HG03520 (cell line): Measurements from ENCODE around the gene SLC35B2.

Source experiments
- ATAC-seq: cut with Tn5 transposase; IDR thresholded peaks from one replicate; pipeline ENCODE4 v1.9.1; 2021; ENCODE audit warnings: mild to moderate bottlenecking, moderate library complexity; ENCODE audit not compliant: unreplicated experiment

Gene SLC35B2, protein sequence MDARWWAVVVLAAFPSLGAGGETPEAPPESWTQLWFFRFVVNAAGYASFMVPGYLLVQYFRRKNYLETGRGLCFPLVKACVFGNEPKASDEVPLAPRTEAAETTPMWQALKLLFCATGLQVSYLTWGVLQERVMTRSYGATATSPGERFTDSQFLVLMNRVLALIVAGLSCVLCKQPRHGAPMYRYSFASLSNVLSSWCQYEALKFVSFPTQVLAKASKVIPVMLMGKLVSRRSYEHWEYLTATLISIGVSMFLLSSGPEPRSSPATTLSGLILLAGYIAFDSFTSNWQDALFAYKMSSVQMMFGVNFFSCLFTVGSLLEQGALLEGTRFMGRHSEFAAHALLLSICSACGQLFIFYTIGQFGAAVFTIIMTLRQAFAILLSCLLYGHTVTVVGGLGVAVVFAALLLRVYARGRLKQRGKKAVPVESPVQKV

GRCh38 chr6:44257025-44257752 is at the start of gene SLC35B2:
SLC35B2 (minus strand) TSS chr6:44257528; CDS start chr6:44257410, 118 bp downstream.
- ATAC-seq: peak; percentile 38

GRCh38 chr6:44306710-44307109 is 49.4 kb upstream of the SLC35B2 start:
- ATAC-seq: no peak

- ATAC-seq: no peak
These were observed 47.9 kb upstream of the SLC35B2 start for GRCh38 chr6:44305200-44305725.

DNA sequence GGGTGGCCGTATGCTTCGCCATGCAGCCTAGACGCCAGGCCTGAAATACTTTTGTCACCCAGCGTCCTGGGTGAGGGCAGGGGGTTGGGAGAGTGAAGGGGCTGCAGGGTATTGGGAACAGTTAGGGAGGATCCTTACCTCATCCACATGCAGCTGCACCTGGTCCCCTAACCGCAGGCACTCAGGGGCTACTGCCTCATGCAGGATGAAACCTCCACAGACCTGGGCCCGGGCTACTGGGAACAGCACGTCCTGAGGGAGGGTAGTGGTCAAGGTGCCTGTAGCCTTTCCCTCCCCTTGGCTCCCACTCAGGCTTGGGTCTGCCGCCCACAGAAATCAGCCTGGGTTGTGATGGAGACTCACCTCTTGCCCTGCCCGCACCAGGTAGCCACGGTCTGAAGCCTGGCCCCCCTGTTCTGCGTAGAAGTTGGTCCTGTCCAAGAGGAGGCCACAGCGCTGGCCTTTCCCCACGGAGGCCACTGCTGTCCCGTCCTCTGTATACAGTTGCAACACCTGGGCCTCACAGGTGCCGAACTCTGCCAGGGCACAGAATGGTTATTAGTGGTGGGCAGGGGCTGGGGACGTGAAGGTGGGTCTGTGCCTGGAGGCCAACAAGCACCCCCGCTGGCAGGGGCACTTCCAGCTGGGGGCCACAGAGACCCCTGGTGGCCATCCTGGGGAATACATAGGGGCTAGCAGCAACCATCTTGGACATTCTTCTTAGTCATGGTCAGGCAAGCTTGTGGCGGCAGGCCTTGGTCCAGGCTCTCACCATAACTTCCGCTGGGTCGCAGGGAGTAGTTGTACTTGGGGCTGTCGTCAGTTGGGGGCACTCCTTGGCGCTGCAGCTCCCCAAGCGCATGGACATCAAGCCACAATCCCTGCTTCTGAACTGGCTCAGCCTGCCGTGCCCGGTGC is 47.2 kb upstream of the SLC35B2 start:
- ATAC-seq: no peak

GRCh38 chr6:44303842-44304241 is 46.5 kb upstream of the SLC35B2 start:
- ATAC-seq: no peak

DNA sequence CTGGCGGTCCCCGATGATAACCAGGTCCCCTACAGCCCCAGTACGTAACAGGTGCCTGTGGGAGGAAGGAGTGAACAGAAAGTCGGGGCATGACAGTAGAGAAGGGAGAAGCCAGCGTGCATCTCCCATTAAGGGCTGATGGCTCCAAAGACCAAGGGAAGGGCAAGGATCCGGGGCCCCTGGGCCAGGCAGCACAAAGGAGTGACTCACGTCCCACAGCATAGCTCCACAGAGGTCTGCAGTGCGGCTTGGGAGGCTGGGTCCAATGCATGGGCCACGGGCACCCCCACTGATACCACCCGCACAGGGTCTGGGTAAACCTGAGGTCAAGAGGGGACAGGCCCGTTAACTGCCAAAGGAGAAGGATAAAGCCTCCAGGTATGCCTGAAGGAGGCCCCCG is 45.5 kb upstream of the SLC35B2 start:
- ATAC-seq: no peak

- no peak for ATAC-seq
These were observed 44.6 kb upstream of the SLC35B2 start for GRCh38 chr6:44301782-44302564.

DNA sequence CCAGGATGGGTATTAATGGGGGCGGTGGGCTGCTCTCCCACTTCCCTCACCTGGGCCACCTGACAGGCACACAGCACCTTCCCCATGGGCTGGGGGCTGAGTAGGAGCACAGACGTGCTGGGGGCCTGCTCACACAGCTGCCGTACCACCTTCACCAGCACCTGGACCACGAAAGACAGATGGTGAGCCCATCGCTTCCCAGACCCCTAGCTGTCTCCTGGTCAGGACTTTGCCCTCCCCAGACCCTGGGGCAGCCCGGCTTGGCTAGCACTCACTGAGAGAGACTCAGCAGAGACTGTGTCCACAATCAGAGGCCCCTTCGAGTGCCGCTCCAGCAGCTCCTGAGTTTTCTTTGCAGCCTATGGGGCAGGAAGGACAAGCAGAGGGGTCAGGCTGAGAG is 43.8 kb upstream of the SLC35B2 start:
- ATAC-seq: no peak

DNA sequence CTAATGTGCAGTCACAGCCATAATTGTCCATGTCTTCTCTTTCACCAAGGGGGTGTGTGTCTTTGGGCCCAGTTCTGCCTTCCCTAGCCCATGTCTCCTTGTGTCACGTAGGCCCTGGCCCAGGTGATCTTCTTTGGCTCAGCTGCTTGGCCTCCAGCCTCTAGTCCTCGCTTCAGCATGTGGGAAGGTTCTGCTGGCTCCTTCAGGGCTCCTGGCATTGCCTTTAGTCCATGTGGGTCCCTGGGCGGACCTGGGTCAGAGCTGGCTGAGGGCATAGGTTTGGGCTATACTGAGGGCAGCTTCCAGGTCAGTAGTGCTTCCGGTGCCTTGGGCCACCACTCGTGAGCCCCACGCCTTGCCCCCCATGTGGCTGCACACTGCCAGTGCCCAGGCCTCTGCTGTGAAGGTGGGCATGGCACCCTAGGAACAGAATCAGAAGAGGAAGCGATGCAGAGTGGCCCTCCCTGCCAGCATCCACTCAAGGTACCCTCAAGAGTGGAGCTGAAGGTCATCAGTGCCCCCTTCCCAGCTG is 43.0 kb upstream of the SLC35B2 start:
- no peak for ATAC-seq

- ATAC-seq: no peak
These were observed 41.5 kb upstream of the SLC35B2 start for GRCh38 chr6:44298864-44299263.

- no peak for ATAC-seq
These were observed 40.9 kb upstream of the SLC35B2 start for GRCh38 chr6:44298055-44298803.

DNA sequence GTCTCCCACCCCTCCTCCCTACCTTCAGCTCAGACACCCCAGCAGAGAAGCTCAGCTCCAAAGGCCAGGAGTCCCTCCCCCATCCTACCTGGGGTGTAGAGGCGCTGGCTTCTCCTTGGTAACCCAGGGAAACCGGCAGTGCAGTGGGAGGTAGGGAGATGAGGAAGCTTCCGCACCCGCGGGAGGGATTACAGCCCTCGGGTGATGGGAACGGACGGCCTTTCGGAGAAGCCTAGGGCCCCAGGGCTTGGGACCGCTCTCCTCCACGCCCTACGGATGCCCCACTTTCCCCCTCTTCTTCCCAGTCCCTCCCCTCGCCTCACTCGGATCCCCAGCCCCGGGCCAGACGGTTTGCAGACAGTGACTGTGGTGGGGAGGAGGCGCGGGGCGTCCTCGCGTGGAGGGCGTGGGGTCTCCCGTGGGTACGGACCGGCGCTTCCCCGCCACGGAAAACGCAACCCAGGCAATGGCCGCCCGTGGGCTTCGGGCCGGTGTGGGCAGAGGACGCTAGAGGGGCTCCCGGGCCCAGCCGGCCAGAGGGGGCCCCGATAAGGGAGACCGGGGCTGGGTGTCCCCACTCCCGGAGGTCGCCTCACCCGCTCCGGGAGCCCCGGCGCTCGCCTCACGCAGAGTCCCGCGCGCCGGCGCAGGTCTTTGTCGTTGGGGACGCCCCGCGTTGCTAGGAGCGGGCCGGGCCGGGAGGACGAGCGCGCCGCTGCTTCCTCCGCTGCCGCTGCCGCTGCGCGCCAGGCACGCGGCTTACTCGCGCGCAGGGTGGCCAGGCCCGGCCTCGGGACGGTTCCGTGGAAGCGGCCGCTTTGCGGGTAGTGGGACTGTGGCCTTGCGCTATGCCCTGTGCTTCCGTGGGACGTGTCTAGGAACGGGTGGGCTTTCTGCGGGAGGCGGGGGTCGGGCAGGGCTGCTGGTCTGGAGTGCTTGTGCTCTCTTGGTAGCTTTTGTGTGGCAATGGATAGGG is 40.0 kb upstream of the SLC35B2 start:
- ATAC-seq: no peak

DNA sequence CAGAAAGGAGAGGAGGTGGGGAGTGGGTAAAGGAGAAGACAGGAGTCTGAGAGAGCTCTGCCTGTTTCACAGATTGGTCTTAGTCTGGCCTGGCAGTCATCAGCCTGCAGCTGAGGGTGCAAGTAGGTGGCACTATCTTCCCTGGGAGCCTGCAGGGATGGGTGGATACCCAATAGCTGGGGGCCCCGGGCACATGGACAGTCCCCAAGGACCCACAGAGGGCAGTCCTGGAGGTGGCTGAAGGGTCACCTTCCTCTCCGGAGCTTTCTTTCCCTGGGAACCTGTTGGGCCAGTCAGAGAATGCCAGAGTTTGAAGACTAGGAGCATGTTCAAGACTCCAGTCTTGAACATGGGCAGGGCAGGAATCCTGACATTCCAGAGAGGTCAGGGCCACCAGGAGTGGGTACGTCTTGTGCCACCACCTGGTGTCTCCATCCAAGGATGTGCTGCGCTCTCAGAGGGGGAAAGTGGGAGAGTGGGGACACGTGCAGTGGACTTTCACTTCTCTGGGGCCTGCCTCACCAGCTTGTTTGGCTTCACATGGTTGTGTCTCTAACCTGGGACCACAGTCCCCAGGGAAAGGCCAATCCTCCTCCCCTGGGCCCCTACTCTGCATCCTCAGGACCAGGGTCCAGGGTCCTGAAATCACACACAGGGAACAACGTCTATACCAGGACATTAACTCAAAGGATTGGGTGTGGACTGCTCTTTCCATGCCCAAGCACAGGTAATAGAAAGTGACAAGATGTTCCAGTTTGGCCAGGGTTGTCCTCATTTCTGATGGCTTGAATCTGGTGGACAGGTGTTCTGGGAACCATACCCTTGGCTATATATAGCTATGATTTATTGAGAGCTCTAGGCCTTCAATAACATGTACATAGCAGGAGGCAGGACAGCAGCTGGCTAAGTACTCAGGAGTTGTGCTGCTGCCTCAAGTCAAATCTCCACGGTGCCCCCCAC is 37.8 kb upstream of the SLC35B2 start:
- ATAC-seq: no peak

DNA sequence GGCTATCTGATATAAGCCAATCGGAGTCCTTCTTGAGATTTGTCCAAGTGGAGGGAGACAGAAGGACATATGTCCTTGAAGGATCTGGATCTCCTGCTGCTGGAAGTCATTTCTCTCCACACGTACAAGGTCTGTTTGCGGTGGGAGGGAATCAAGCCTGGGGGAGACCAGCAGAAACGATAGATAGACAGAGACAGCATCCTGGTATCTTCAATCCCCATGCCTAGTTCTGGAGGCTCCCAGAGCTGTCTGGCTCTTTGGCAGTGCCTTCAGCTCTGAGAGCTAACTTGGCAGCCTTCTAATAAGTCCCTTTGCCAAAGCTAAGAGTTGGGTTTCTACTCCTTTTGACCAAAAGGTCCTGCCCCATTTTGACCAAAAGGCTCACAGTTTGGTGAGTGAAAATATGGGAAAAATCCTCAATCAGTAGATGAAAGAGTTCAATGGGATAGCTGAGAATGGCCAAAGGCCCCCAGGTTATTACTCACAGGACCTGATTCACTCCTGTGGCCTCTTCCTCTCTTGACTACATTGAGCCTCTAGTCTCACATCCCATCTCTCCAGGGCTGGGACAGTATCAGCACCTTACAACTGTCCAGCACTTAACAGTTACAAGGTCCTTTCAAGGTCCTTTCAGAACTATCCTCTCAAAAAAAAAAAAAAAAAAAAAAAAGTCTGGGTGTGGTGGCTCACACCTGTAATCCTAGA is 35.5 kb upstream of the SLC35B2 start:
- ATAC-seq: no peak

- ATAC-seq: no peak
These were observed 34.5 kb upstream of the SLC35B2 start for GRCh38 chr6:44291841-44292240.

GRCh38 chr6:44289726-44290260 is 32.5 kb upstream of the SLC35B2 start:
- no peak for ATAC-seq
